Tibial artery (tissue), 4 donors: ENCODE data around the gene COL6A5.
"Not testable (repeated sequence)": the region's sequence is repeated elsewhere in the genome, so short reads cannot be mapped to it uniquely, and the experiment has no call there.

ENCODE experiments used
- DNase-seq, 2 donors: peaks; one replicate each; pipeline ENCODE4 v3.0.0-alpha.2; 2019
- H3K27ac ChIP-seq, 2 donors: fragments of 200-600 bp; sonication (generic) in 1 of 2; 1 replicate in 1 of 2; 2 replicates in 1 of 2; pipeline ENCODE4 v1.5.1; 2018 to 2019; ENCODE audit warnings: mild to moderate bottlenecking in 1 of 2
- H3K27me3 ChIP-seq, 2 donors: fragments of 200-600 bp; sonication (generic) in 1 of 2; one replicate each; pipeline versions ENCODE4 v1.5.1 to v1.6.0; 2016 to 2019
- H3K36me3 ChIP-seq, 3 donors: fragments of 200-600 bp; sonication (generic) in 2 of 3; one replicate each; pipeline ENCODE4 v1.5.1; 2016 to 2019; ENCODE audit warnings: mild to moderate bottlenecking in 2 of 3
- H3K4me1 ChIP-seq, 4 donors: fragments of 200-600 bp; sonication (generic) in 2 of 4; 1 replicate in 3 of 4; 2 replicates in 1 of 4; pipeline ENCODE4 v1.5.1; 2016 to 2019
- H3K4me3 ChIP-seq, 2 donors: fragments of 200-600 bp; sonication (generic) in 1 of 2; 1 replicate in 1 of 2; 2 replicates in 1 of 2; pipeline ENCODE4 v1.5.1; 2018 to 2019; ENCODE audit warnings: mild to moderate bottlenecking in 2 of 2
- H3K9me3 ChIP-seq, 3 donors: fragments of 200-600 bp; sonication (generic) in 1 of 3; one replicate each; pipeline ENCODE4 v1.5.1; 2016 to 2019
- intact Hi-C: fragments of 100-400 bp; cut with DNase I; formaldehyde crosslinking; loops from one replicate; pipeline ENCODE4 v1.15.0; 2023; ENCODE audit warnings: low total_unique reads
- TF ChIP-seq, protein P1 (sequence below), 2 experiments: fragments of 200-600 bp in 1 of 2; fragments of 450-650 bp in 1 of 2; IDR thresholded peaks; one replicate each; pipeline ENCODE4 v1.5.1; 2017 to 2019; ENCODE audit warnings: antibody characterized with exemption in 2 of 2, mild to moderate bottlenecking in 1 of 2, moderate library complexity in 1 of 2

The COL6A5 gene

DNA sequence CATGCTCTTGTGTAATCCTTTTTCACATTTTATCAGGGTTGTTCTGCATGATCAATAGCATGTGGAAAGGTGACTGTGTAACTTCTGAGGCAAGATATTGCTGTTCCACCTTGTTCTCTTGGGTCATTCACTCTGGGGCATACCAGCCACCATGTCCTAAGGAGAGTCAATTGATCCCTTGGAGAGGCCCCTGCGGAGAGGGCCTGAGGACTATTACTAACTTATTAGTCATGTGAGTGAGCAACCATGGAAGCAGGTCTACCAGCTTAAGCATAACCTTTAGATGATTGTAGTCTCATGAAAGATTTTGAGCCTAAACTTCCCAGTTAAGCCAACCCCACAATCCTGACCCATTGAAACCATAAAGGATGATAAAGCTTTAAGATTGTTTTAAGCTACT, 22.0 kb upstream of the COL6A5 start:
- DNase-seq: no peak
- Histone ChIP-seq H3K4me3 (no peak overlapping the region), H3K27me3 (no peaks in the 10 kb centered on the region), H3K36me3 (no peaks in the 10 kb centered on the region), H3K4me1 (no peaks in the 10 kb centered on the region), H3K27ac (no peak overlapping the region), H3K9me3 (peaks cover 0 to 6% (median 5%) of the 10 kb centered on the region in 3 donors)
- intact Hi-C loops: no loop called here
- TF ChIP-seq, protein P1, sequence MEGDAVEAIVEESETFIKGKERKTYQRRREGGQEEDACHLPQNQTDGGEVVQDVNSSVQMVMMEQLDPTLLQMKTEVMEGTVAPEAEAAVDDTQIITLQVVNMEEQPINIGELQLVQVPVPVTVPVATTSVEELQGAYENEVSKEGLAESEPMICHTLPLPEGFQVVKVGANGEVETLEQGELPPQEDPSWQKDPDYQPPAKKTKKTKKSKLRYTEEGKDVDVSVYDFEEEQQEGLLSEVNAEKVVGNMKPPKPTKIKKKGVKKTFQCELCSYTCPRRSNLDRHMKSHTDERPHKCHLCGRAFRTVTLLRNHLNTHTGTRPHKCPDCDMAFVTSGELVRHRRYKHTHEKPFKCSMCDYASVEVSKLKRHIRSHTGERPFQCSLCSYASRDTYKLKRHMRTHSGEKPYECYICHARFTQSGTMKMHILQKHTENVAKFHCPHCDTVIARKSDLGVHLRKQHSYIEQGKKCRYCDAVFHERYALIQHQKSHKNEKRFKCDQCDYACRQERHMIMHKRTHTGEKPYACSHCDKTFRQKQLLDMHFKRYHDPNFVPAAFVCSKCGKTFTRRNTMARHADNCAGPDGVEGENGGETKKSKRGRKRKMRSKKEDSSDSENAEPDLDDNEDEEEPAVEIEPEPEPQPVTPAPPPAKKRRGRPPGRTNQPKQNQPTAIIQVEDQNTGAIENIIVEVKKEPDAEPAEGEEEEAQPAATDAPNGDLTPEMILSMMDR (IDR thresholded peaks at IDR 0.05): no peak

GRCh38 chr3:130340766-130341165, 4.7 kb upstream of the COL6A5 start:
- intact Hi-C loops: no loop called here
- DNase-seq: no peak
- H3K36me3 ChIP-seq: no peaks in the 10 kb centered on the region
- H3K27ac ChIP-seq: no peak overlapping the region
- no peaks in the 10 kb centered on the region for H3K4me1 ChIP-seq
- H3K27me3 ChIP-seq: peaks cover 0 to 3% of the 10 kb centered on the region in 2 donors
- H3K4me3 ChIP-seq: no peak overlapping the region
- TF ChIP-seq, protein P1 (IDR thresholded peaks at IDR 0.05): no peak
- H3K9me3 ChIP-seq: peaks cover 0 to 11% (median 3%) of the 10 kb centered on the region in 3 donors

- no peaks in the 10 kb centered on the region for H3K4me1 ChIP-seq
- H3K9me3 ChIP-seq: peaks cover 0 to 11% (median 3%) of the 10 kb centered on the region in 3 donors
- DNase-seq: no peak
- H3K4me3 ChIP-seq: no peak overlapping the region
- no peak overlapping the region for H3K27ac ChIP-seq
- no peaks in the 10 kb centered on the region for H3K36me3 ChIP-seq
- H3K27me3 ChIP-seq: peaks cover 0 to 7% of the 10 kb centered on the region in 2 donors
- intact Hi-C loops: no loop called here
- TF ChIP-seq, protein P1 (IDR thresholded peaks at IDR 0.05): no peak
Observed at GRCh38 chr3:130341388-130341787, 4.1 kb upstream of the COL6A5 start.

DNA sequence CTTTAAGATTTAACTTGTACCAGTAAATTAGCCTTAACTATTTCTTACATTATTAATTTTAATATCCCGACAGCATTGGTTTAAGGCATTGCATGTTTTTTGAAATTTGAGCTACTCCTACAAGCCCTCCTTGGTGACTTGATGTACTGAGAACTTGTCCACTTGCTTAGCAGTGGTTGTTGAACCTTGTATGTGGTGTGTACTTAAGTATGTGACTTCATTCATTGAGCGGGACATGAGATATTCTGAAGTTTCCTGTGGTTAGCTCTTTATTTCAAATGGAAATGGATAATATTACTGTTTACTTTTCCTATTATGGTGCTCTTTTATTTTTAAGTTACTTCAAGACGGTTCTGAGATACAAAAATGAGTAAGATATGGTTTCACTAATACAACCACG, 3.6 kb upstream of the COL6A5 start:
- Histone ChIP-seq H3K27me3 (peaks cover 0 to 7% of the 10 kb centered on the region in 2 donors), H3K4me1 (no peaks in the 10 kb centered on the region), H3K36me3 (no peaks in the 10 kb centered on the region), H3K4me3 (no peak overlapping the region), H3K9me3 (peaks cover 0 to 11% (median 3%) of the 10 kb centered on the region in 3 donors), H3K27ac (no peak overlapping the region)
- intact Hi-C loops: no loop called here
- TF ChIP-seq, protein P1 (IDR thresholded peaks at IDR 0.05): no peak
- no peak for DNase-seq

GRCh38 chr3:130342821-130343661, 2.4 kb upstream of the COL6A5 start:
- intact Hi-C loops: no loop called here
- no peak for DNase-seq
- TF ChIP-seq, protein P1 (IDR thresholded peaks at IDR 0.05): no peak
- Histone ChIP-seq H3K27ac (no peak overlapping the region), H3K4me3 (no peak overlapping the region), H3K9me3 (peaks cover 0 to 5% (median 2%) of the 10 kb centered on the region in 3 donors), H3K4me1 (no peaks in the 10 kb centered on the region), H3K36me3 (no peaks in the 10 kb centered on the region), H3K27me3 (peaks cover 0 to 7% of the 10 kb centered on the region in 2 donors)

DNA sequence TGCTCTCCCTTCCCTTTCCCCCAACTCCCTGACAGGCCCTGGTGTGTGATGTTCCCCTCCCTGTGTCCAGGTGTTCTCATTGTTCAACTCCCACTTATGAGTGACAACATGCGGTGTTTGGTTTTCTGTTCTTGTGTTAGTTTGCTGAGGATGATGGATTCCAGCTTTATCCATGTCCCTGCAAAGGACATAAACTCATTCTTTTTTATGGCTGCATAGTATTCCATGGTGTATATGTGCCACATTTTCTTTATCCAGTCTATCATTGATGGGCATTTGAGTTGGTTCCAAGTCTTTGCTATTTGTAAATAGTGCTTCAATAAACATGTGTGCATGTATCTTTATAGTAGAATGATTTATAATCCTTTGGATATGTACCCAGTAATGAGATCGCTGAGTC, 2.8 kb downstream of the COL6A5 start:
- intact Hi-C loops: not testable (repeated sequence)

More for the DNA sequence above, 2.8 kb downstream of the COL6A5 start:
- not testable (repeated sequence) for H3K9me3 ChIP-seq, DNase-seq, H3K27ac ChIP-seq, H3K27me3 ChIP-seq, H3K36me3 ChIP-seq, H3K4me3 ChIP-seq, H3K4me1 ChIP-seq
